Gastroesophageal sphincter (tissue), 4 donors: ENCODE data around the gene IL4I1. TPM values are rescaled to one million over a fixed set of nuclear protein-coding genes. Genes with fewer than 3 reads are reported as not detected.

Experiments used
- ATAC-seq: fragments of 150-250 bp; one replicate; pipeline ENCODE4 v1.9.1; 2016; ENCODE audit warnings: mild to moderate bottlenecking, moderate library complexity
- H3K27ac ChIP-seq, 4 donors: fragments of 200-600 bp; sonication (generic) in 3 of 4; 1 replicate in 3 of 4; 2 replicates in 1 of 4; pipeline ENCODE4 v1.5.1; 2016 to 2019
- H3K27me3 ChIP-seq: fragments of 200-600 bp; sonication (generic); one replicate; pipeline ENCODE4 v1.5.1; 2019
- H3K36me3 ChIP-seq, 2 donors: fragments of 200-600 bp; sonication (generic); one replicate each; pipeline ENCODE4 v1.5.1; 2019; ENCODE audit warnings: control low read depth in 1 of 2
- H3K4me1 ChIP-seq, 3 donors: fragments of 200-600 bp; sonication (generic); 1 replicate in 2 of 3; 2 replicates in 1 of 3; pipeline ENCODE4 v1.5.1; 2016 to 2019; ENCODE audit warnings: control low read depth in 2 of 3
- H3K4me3 ChIP-seq, 2 donors: fragments of 200-600 bp; sonication (generic); one replicate each; pipeline ENCODE4 v1.5.1; 2019; ENCODE audit warnings: mild to moderate bottlenecking in 1 of 2, moderate library complexity in 1 of 2
- H3K9me3 ChIP-seq, 3 donors: fragments of 200-600 bp; sonication (generic); one replicate each; pipeline ENCODE4 v1.5.1; 2017 to 2019; ENCODE audit warnings: control low read depth in 2 of 3
- CTCF ChIP-seq, 4 experiments: fragments of 200-600 bp in 2 of 4; fragments of 450-650 bp in 2 of 4; sonication (generic) in 1 of 4; IDR thresholded peaks; one replicate each; pipeline ENCODE4 v1.5.1; 2017 to 2019; ENCODE audit warnings: antibody characterized with exemption in 4 of 4, mild to moderate bottlenecking in 2 of 4, moderate library complexity in 2 of 4
- EP300 ChIP-seq: sonication (generic); formaldehyde crosslinking; IDR thresholded peaks from one replicate; pipeline ENCODE4 v1.6.1; 2017; ENCODE audit warnings: antibody characterized with exemption, mild to moderate bottlenecking
- POLR2A ChIP-seq, 2 donors: fragments of 450-650 bp; IDR thresholded peaks; one replicate each; pipeline ENCODE4 v1.6.1; 2017; ENCODE audit warnings: antibody characterized with exemption in 2 of 2, mild to moderate bottlenecking in 2 of 2, moderate library complexity in 1 of 2
- POLR2AphosphoS5 ChIP-seq: sonication (generic); formaldehyde crosslinking; IDR thresholded peaks from one replicate; pipeline ENCODE4 v1.6.1; 2017; ENCODE audit warnings: antibody characterized with exemption
- WGBS, 2 donors: methylation state at CpG; one replicate each; pipeline ENCODE4 v1.1.5; 2018; ENCODE audit warnings: low coverage in 1 of 2; 5-methylcytosine and 5-hydroxymethylcytosine counted together
- total RNA-seq, 4 donors: library from RNA; depleted of rRNA; stranded (reverse); fragments of >200 nt; gene quantifications; one replicate each; pipeline ENCODE4 v1.1.0, GENCODE V29; 2016

Gene IL4I1
- total RNA-seq, 4 donors from 2014 or later: 0.39 to 1.2 TPM; not detected in 2

- no peak overlapping the region for H3K4me3 ChIP-seq
- no peak for ATAC-seq
- peaks cover 0 to 52% of the 10 kb centered on the region in 2 donors for H3K36me3 ChIP-seq
- H3K27ac ChIP-seq: no peak overlapping the region
- TF ChIP-seq POLR2AphosphoS5 (no peak), EP300 (no peak), CTCF (IDR thresholded peaks at IDR 0.05) (no peak), POLR2A (IDR thresholded peaks at IDR 0.05) (no peak)
- H3K4me1 ChIP-seq: peaks cover 0 to 17% (median 11%) of the 10 kb centered on the region in 3 donors
- WGBS, 2 donors: 67 to 93% methylated on average over 1 to 2 of the region's 23 CpGs
- H3K9me3 ChIP-seq: no peaks in the 10 kb centered on the region
- peaks cover 34% of the 10 kb centered on the region for H3K27me3 ChIP-seq
Measured at GRCh38 chr19:49889038-49889686, 7.5 kb downstream of the IL4I1 start.

GRCh38 chr19:49888510-49888824 lies 8.2 kb downstream of the IL4I1 start:
- no peak for ATAC-seq
- H3K36me3 ChIP-seq: peaks cover 0 to 59% of the 10 kb centered on the region in 2 donors
- TF ChIP-seq EP300 (no peak), POLR2A (IDR thresholded peaks at IDR 0.05) (no peak), POLR2AphosphoS5 (no peak), CTCF (IDR thresholded peaks at IDR 0.05) (no peak)

GRCh38 chr19:49887665-49888509 lies 8.8 kb downstream of the IL4I1 start:
- no CpG with 5 or more reads among the region's 54 CpGs for WGBS, 2 donors
- H3K27me3 ChIP-seq: peaks cover 28% of the 10 kb centered on the region
- H3K4me3 ChIP-seq: no peak overlapping the region
- peaks cover 0 to 17% (median 11%) of the 10 kb centered on the region in 3 donors for H3K4me1 ChIP-seq
- TF ChIP-seq EP300 (no peak), CTCF (IDR thresholded peaks at IDR 0.05) (no peak), POLR2A (IDR thresholded peaks at IDR 0.05) (no peak), POLR2AphosphoS5 (no peak)
- H3K9me3 ChIP-seq: peaks cover 0 to 1% (median 0%) of the 10 kb centered on the region in 3 donors
- ATAC-seq: no peak
- peaks cover 0 to 65% of the 10 kb centered on the region in 2 donors for H3K36me3 ChIP-seq
- no peak overlapping the region for H3K27ac ChIP-seq

More at GRCh38 chr19:49888510-49888824, 8.2 kb downstream of the IL4I1 start:
- peaks cover 0 to 17% (median 11%) of the 10 kb centered on the region in 3 donors for H3K4me1 ChIP-seq
- H3K9me3 ChIP-seq: no peaks in the 10 kb centered on the region
- no peak overlapping the region for H3K4me3 ChIP-seq
- peaks cover 34% of the 10 kb centered on the region for H3K27me3 ChIP-seq
- no CpG with 5 or more reads among the region's 18 CpGs for WGBS, 2 donors
- no peak overlapping the region for H3K27ac ChIP-seq

- H3K36me3 ChIP-seq: peaks cover 0 to 72% of the 10 kb centered on the region in 2 donors
- 80% methylated on average over 3 of the region's 23 CpGs; no CpG with 5 or more reads in 1 of the 2 donors for WGBS, 2 donors
- peaks cover 0 to 17% (median 11%) of the 10 kb centered on the region in 3 donors for H3K4me1 ChIP-seq
Measured at GRCh38 chr19:49887037-49887664, 9.5 kb downstream of the IL4I1 start.

More at GRCh38 chr19:49887037-49887664, 9.5 kb downstream of the IL4I1 start:
- Histone ChIP-seq H3K9me3 (peaks cover 0 to 4% (median 0%) of the 10 kb centered on the region in 3 donors), H3K4me3 (no peak overlapping the region), H3K27me3 (peaks cover 25% of the 10 kb centered on the region), H3K27ac (no peak overlapping the region)
- no peak for ATAC-seq
- TF ChIP-seq CTCF (IDR thresholded peaks at IDR 0.05) (no peak), POLR2AphosphoS5 (no peak), POLR2A (IDR thresholded peaks at IDR 0.05) (no peak), EP300 (no peak)
